HCT116 (cell line): ENCODE results near the gene NDUFA11. TPM values are rescaled to one million over a fixed set of nuclear protein-coding genes. Genes with fewer than 3 reads are reported as not detected.
A peak's percentile ranks its signal among the peaks of the same experiment; 100 is the strongest.

ENCODE experiments used
- ATAC-seq: fragments of 200-7000 bp; cut with Tn5 transposase; 2 replicates; pipeline ENCODE4 v1.9.1; 2020; ENCODE audit warnings: mild to moderate bottlenecking, moderate library complexity
- Bru-seq: library from RNA; stranded (reverse); fragments of 400-500 nt; gene quantifications from one replicate; lab custom pipeline; 2021; lab: Mats Ljungman, UMichigan
- BruChase-seq, 2 experiments: library from RNA; stranded (reverse); fragments of 400-500 nt; gene quantifications; one replicate each; lab custom pipeline; 2021; lab: Mats Ljungman, UMichigan
- BruUV-seq: library from RNA; stranded (reverse); fragments of 400-500 nt; replicated peaks from 2 replicates; lab custom pipeline; 2021; lab: Mats Ljungman, UMichigan
- CTCF ChIA-PET: fragments of 300-600 bp; sonication (Branson Sonifier 250); formaldehyde crosslinking; loops from one replicate; lab custom pipeline; 2021; ENCODE audit warnings: antibody characterized with exemption; lab: Charles Lee
- POLR2A ChIA-PET: fragments of 300-600, 350-600 bp; sonication (Branson Sonifier 250); formaldehyde crosslinking; loops from one replicate; lab custom pipeline; 2021; ENCODE audit warnings: antibody characterized with exemption; lab: Charles Lee
- RAD21 ChIA-PET, 2 experiments: fragments of 300-600 bp; sonication (Branson Sonifier 250); formaldehyde crosslinking; loops; one replicate each; lab custom pipeline; 2023; ENCODE audit warnings: low total read pairs in 2 of 2; ENCODE audit not compliant: uncharacterized antibody in 2 of 2, unreplicated experiment in 2 of 2, low non-redundant PET in 1 of 2; lab: Charles Lee
- DNase-seq: peaks from one replicate; pipeline ENCODE4 v3.0.0-alpha.2; 2010; ENCODE audit warnings: low read depth, low spot score
- H2AFZ ChIP-seq: fragments of 200-600 bp; shearing (Covaris generic), sonication (generic); 2 replicates; pipeline ENCODE4 v1.6.1; 2017; ENCODE audit warnings: low read depth, mixed run types, mixed read lengths, antibody characterized with exemption, low read length; ENCODE audit not compliant: poor library complexity, severe bottlenecking
- H3K27ac ChIP-seq: 2 replicates; pipeline ENCODE4 v1.5.1; 2012; ENCODE audit warnings: low read depth, low read length
- H3K27me3 ChIP-seq: fragments of 200-600 bp; sonication (generic); 2 replicates; pipeline ENCODE4 v1.6.1; 2016; ENCODE audit warnings: mixed run types, low read length, mixed read lengths; ENCODE audit not compliant: insufficient read depth
- H3K36me3 ChIP-seq, 2 experiments: fragments of 200-500 bp in 1 of 2; fragments of 200-600 bp in 1 of 2; sonication (Bioruptor generic) in 1 of 2; sonication (generic) in 1 of 2; 2 replicates each; pipeline versions ENCODE4 v1.5.1 to v1.6.1; 2014 to 2016; ENCODE audit warnings: low read length in 2 of 2, inconsistent platforms in 1 of 2, mixed read lengths in 1 of 2, mixed run types in 1 of 2; ENCODE audit not compliant: insufficient read depth in 2 of 2, control insufficient read depth in 1 of 2
- H3K4me1 ChIP-seq, 2 experiments: fragments of 200-600 bp in 1 of 2; sonication (generic) in 1 of 2; 2 replicates each; pipeline versions ENCODE4 v1.5.1 to v1.6.1; 2012 to 2017; ENCODE audit warnings: low read length in 2 of 2, inconsistent platforms in 1 of 2, mild to moderate bottlenecking in 1 of 2, mixed read lengths in 1 of 2, mixed run types in 1 of 2, moderate library complexity in 1 of 2; ENCODE audit not compliant: insufficient read depth in 2 of 2, control insufficient read depth in 1 of 2
- H3K4me2 ChIP-seq: fragments of 200-600 bp; sonication (generic); 2 replicates; pipeline ENCODE4 v1.6.1; 2017; ENCODE audit warnings: mixed run types, low read length, mixed read lengths
- H3K4me3 ChIP-seq, 2 experiments: fragments of 200-600 bp in 1 of 2; sonication (generic) in 1 of 2; replicated peaks in 1 of 2; 2 replicates each; pipeline ENCODE4 v1.5.1; 2011 to 2016; ENCODE audit warnings: low read length in 2 of 2, control low read depth in 1 of 2, low read depth in 1 of 2, mild to moderate bottlenecking in 1 of 2, mixed read lengths in 1 of 2, mixed run types in 1 of 2
- H3K79me2 ChIP-seq: fragments of 200-600 bp; sonication (generic); 2 replicates; pipeline ENCODE4 v1.6.1; 2017; ENCODE audit warnings: mild to moderate bottlenecking, mixed run types, low read length, moderate library complexity, mixed read lengths; ENCODE audit not compliant: insufficient read depth
- H3K9ac ChIP-seq: fragments of 200-600 bp; sonication (generic); 2 replicates; pipeline ENCODE4 v1.6.1; 2016; ENCODE audit warnings: low read length, mixed read lengths
- H3K9me2 ChIP-seq: fragments of 200-600 bp; sonication (generic), shearing (Covaris generic); 2 replicates; pipeline ENCODE4 v1.6.1; 2017; ENCODE audit warnings: mixed run types, mild to moderate bottlenecking, moderate library complexity; ENCODE audit not compliant: insufficient read depth
- H3K9me3 ChIP-seq, 2 experiments: fragments of 200-500 bp in 1 of 2; fragments of 200-600 bp in 1 of 2; sonication (Bioruptor generic) in 1 of 2; sonication (generic) in 1 of 2; 2 replicates each; pipeline ENCODE4 v1.6.1; 2014 to 2017; ENCODE audit warnings: low read length in 2 of 2, mixed read lengths in 2 of 2, inconsistent platforms in 1 of 2, low read depth in 1 of 2, mild to moderate bottlenecking in 1 of 2, mixed run types in 1 of 2, moderate library complexity in 1 of 2; ENCODE audit not compliant: control insufficient read depth in 1 of 2, insufficient read depth in 1 of 2
- H4K20me1 ChIP-seq: fragments of 200-600 bp; sonication (generic), shearing (Covaris generic); 2 replicates; pipeline ENCODE4 v1.6.1; 2017; ENCODE audit warnings: mixed run types, mild to moderate bottlenecking, moderate library complexity; ENCODE audit not compliant: insufficient read depth
- CBX3 ChIP-seq: IDR thresholded peaks from 2 replicates; pipeline ENCODE4 v1.6.1; 2012; ENCODE audit warnings: low read depth
- CEBPB ChIP-seq: IDR thresholded peaks from 2 replicates; pipeline ENCODE4 v1.6.1; 2012; ENCODE audit warnings: low read depth
- CTCF ChIP-seq, 3 experiments: fragments of 200-600 bp in 1 of 3; sonication (generic) in 1 of 3; IDR thresholded peaks in 2 of 3; conservative IDR thresholded peaks in 1 of 3; 2 replicates each; pipeline ENCODE4 v1.5.1; 2012 to 2017; ENCODE audit warnings: low read depth in 2 of 3, low read length in 2 of 3, antibody characterized with exemption in 1 of 3, borderline replicate concordance in 1 of 3, control low read depth in 1 of 3, mild to moderate bottlenecking in 1 of 3, mixed read lengths in 1 of 3, mixed run types in 1 of 3, moderate library complexity in 1 of 3; ENCODE audit not compliant: insufficient read depth in 1 of 3
- EGR1 ChIP-seq: IDR thresholded peaks from 2 replicates; pipeline ENCODE4 v1.6.1; 2012; ENCODE audit warnings: low read depth
- EZH2phosphoT487 ChIP-seq: fragments of 200-600 bp; IDR thresholded peaks from 2 replicates; pipeline ENCODE4 v1.6.1; 2018; ENCODE audit warnings: antibody characterized with exemption, borderline replicate concordance
- FOSL1 ChIP-seq: IDR thresholded peaks from 2 replicates; pipeline ENCODE4 v1.6.1; 2012; ENCODE audit warnings: low read depth
- MAX ChIP-seq: IDR thresholded peaks from 2 replicates; pipeline ENCODE4 v1.6.1; 2012
- POLR2A ChIP-seq: IDR thresholded peaks from 2 replicates; pipeline ENCODE4 v1.7.0; 2011; ENCODE audit warnings: borderline replicate concordance; ENCODE audit not compliant: insufficient read depth, insufficient read length; ENCODE audit errors: extremely low read depth
- POLR2AphosphoS5 ChIP-seq: IDR thresholded peaks from 2 replicates; pipeline ENCODE4 v1.6.1; 2011; ENCODE audit warnings: mild to moderate bottlenecking, low read depth, low read length, moderate library complexity
- RAD21 ChIP-seq: IDR thresholded peaks from 2 replicates; pipeline ENCODE4 v1.6.1; 2012; ENCODE audit warnings: low read depth, mild to moderate bottlenecking
- ZBTB33 ChIP-seq: IDR thresholded peaks from 2 replicates; pipeline ENCODE4 v1.6.1; 2011; ENCODE audit warnings: mild to moderate bottlenecking, low read length, moderate library complexity; ENCODE audit not compliant: insufficient replicate concordance; ENCODE audit errors: extremely low read depth
- ZFX ChIP-seq: fragments of 450-650 bp; IDR thresholded peaks from 2 replicates; pipeline ENCODE4 v1.6.1; 2017
- ZNF274 ChIP-seq: fragments of 200-500 bp; sonication (Bioruptor generic); IDR thresholded peaks from 2 replicates; pipeline ENCODE4 v1.6.1; 2014; ENCODE audit warnings: mild to moderate bottlenecking, low read depth, low read length, inconsistent platforms
- intact Hi-C: fragments of 100-400 bp; cut with micrococcal nuclease; formaldehyde crosslinking; loops from 2 replicates; pipeline ENCODE4 v1.10.0; 2022
- long read RNA-seq: library from polyadenylated mRNA; unstranded; transcript quantifications from one replicate; pipeline ENCODE4 v2.0.0, GENCODE V29; 2021; ENCODE audit not compliant: unreplicated experiment
- polyA plus RNA-seq: library from polyadenylated mRNA; unstranded; fragments of >200 nt; gene quantifications from 2 replicates; pipeline ENCODE4 v1.2.1, GENCODE V29; 2012; ENCODE audit warnings: missing spikeins
- total RNA-seq: library from RNA; stranded (reverse); gene quantifications from one replicate; pipeline ENCODE4 v1.2.1, GENCODE V29; 2021; ENCODE audit not compliant: unreplicated experiment
- TF ChIP-seq, protein P1 (sequence below): IDR thresholded peaks from 2 replicates; pipeline ENCODE4 v1.6.1; 2012; ENCODE audit warnings: low read depth
- TF ChIP-seq, protein P2 (sequence below): IDR thresholded peaks from 2 replicates; pipeline ENCODE4 v1.6.1; 2012

The NDUFA11 gene
- total RNA-seq = 311 TPM
- polyA plus RNA-seq = 395 and 410 TPM in 2 replicates
- Bru-seq, nascent RNA = percentile 70 among the genes with signal in this experiment
- BruChase-seq, experiment 1, labeled RNA remaining after a 6-hour chase = percentile 84 among the genes with signal in this experiment
- BruChase-seq, experiment 2, labeled RNA remaining after a 2-hour chase = percentile 80 among the genes with signal in this experiment
- long read RNA-seq, transcript NDUFA11-205 (3 exons, 2,154 nt) = minor isoform, 7 of 178 reads
- long read RNA-seq, transcript NDUFA11-201 (4 exons, 539 nt) = major isoform, 122 of 178 reads
- long read RNA-seq, partial matches to known transcripts = 7 of 178 reads
- long read RNA-seq, other reads (novel, unspliced or antisense) = 34 of 178 reads

GRCh38 chr19:5903624-5904351 lies at the start of gene NDUFA11:
NDUFA11 (minus strand) TSS chr19:5903790; CDS start chr19:5903708, 82 bp downstream.
- Histone ChIP-seq H3K9ac (peak within 1 kb of the TSS; percentile 100), H3K27ac (peak within 1 kb of the TSS; percentile 94), H3K9me2 (no peaks in the 10 kb centered on the region), H3K4me2 (peak within 1 kb of the TSS; percentile 88), H2AFZ (no peak within 1 kb of the TSS), H3K9me3 (no peaks in the 10 kb centered on the region), H3K36me3 (peaks cover 0 to 5% of the 10 kb centered on the region in 2 experiments; a peak in 3 of 4 replicates), H3K4me3 (peak within 1 kb of the TSS; percentile 100), H3K27me3 (no peaks in the 10 kb centered on the region), H4K20me1 (no peaks in the 10 kb centered on the region), H3K4me1 (peaks cover 9 to 24% of the 10 kb centered on the region in 2 experiments; a peak in 3 of 4 replicates), H3K79me2 (peaks cover 44% of the 10 kb centered on the region)
- ChIA-PET CTCF (interaction anchor here (0.6 to 2.3 kb wide), 7 partner anchors 11 to 214 kb away, joined by 3 to 37 read pairs (median 5); partner anchors contain the start of genes NRTN, RANBP3 and RPL36), RAD21 (interaction anchor here (0.6 to 1.8 kb wide), 2 partner anchors 84 to 100 kb away, joined by 3 to 6 read pairs; partner anchors contain the start of gene NRTN (in 1 of the 2)), POLR2A (interaction anchor here (0.6 to 2.0 kb wide), 10 partner anchors 9 to 281 kb away, joined by 3 to 34 read pairs (median 4); partner anchors contain the start of genes CATSPERD, DUS3L, LONP1 and RPL36)
- DNase-seq (peak; percentile 90), ATAC-seq (peak; percentile 72)
- BruUV-seq = no TSS peak
- intact Hi-C loops = loop anchor here (2.0 kb wide), 1 partner anchor 77 kb away; no protein-coding TSS in a partner anchor
- TF ChIP-seq EGR1 (no peak), CBX3 (no peak), ZBTB33 (peak; percentile 98), EZH2phosphoT487 (no peak), FOSL1 (no peak), CEBPB (no peak), POLR2A (peak; percentile 51), RAD21 (no peak), POLR2AphosphoS5 (peak; percentile 93), ZFX (peak; percentile 59; the same call in 1 of the 2 replicates), ZNF274 (no peak), CTCF (IDR thresholded peaks at IDR 0.05 in 2 of 3, conservative IDR thresholded peaks at IDR 0.05 in 1 of 3; ENCODE audit: borderline replicate concordance in 1 of 3, insufficient read depth in 1 of 3, low read depth in 2 of 3, low read length in 2 of 3) (no peak), MAX (peak; percentile 97)
- TF ChIP-seq, protein P1, sequence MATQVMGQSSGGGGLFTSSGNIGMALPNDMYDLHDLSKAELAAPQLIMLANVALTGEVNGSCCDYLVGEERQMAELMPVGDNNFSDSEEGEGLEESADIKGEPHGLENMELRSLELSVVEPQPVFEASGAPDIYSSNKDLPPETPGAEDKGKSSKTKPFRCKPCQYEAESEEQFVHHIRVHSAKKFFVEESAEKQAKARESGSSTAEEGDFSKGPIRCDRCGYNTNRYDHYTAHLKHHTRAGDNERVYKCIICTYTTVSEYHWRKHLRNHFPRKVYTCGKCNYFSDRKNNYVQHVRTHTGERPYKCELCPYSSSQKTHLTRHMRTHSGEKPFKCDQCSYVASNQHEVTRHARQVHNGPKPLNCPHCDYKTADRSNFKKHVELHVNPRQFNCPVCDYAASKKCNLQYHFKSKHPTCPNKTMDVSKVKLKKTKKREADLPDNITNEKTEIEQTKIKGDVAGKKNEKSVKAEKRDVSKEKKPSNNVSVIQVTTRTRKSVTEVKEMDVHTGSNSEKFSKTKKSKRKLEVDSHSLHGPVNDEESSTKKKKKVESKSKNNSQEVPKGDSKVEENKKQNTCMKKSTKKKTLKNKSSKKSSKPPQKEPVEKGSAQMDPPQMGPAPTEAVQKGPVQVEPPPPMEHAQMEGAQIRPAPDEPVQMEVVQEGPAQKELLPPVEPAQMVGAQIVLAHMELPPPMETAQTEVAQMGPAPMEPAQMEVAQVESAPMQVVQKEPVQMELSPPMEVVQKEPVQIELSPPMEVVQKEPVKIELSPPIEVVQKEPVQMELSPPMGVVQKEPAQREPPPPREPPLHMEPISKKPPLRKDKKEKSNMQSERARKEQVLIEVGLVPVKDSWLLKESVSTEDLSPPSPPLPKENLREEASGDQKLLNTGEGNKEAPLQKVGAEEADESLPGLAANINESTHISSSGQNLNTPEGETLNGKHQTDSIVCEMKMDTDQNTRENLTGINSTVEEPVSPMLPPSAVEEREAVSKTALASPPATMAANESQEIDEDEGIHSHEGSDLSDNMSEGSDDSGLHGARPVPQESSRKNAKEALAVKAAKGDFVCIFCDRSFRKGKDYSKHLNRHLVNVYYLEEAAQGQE = no peak
- TF ChIP-seq, protein P2, sequence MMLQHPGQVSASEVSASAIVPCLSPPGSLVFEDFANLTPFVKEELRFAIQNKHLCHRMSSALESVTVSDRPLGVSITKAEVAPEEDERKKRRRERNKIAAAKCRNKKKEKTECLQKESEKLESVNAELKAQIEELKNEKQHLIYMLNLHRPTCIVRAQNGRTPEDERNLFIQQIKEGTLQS = no peak
